ENCODE results near the gene WWC1.

- TF ChIP-seq CTCF (conservative IDR thresholded peaks at IDR 0.05) (no peak; the same call in 1 of the 2 replicates), EZH2 (IDR thresholded peaks at IDR 0.05; ENCODE audit: low read depth) (no peak)
These were observed 180.9 kb downstream of the WWC1 start for GRCh38 chr5:168472329-168472728.

Data from PC-9 (cell line).